Kidney (tissue), 14 donors: ENCODE results near the gene RAD18. TPM values are rescaled to one million over a fixed set of nuclear protein-coding genes. Genes with fewer than 3 reads are reported as not detected.
A peak's percentile ranks its signal among the peaks of the same experiment; 100 is the strongest.

Experiments
- DNase-seq, 5 donors: peaks; one replicate each; pipeline ENCODE4 v3.0.0-alpha.2; 2013 to 2020
- FAIRE-seq: peaks from 2 replicates; lab custom pipeline; 2012; peaks lifted over from hg19 to GRCh38; lab: Jason Lieb, UNC
- H3K27ac ChIP-seq, 2 donors: one replicate each; pipeline ENCODE4 v1.7.0; 2013; ENCODE audit warnings: low read depth in 2 of 2, low read length in 2 of 2, inconsistent platforms in 1 of 2
- H3K27me3 ChIP-seq: one replicate; pipeline ENCODE4 v1.7.1; 2013; ENCODE audit warnings: low read length, inconsistent platforms; ENCODE audit not compliant: control insufficient read depth, insufficient read depth
- H3K36me3 ChIP-seq, 3 donors: one replicate each; pipeline versions ENCODE4 v1.7.0 to v1.7.1; 2013; ENCODE audit warnings: low read length in 3 of 3, control low read depth in 1 of 3, inconsistent platforms in 1 of 3; ENCODE audit not compliant: insufficient read depth in 3 of 3, control insufficient read depth in 2 of 3
- H3K4me1 ChIP-seq, 3 donors: one replicate each; pipeline versions ENCODE4 v1.7.0 to v1.7.1; 2013; ENCODE audit warnings: low read length in 3 of 3, inconsistent platforms in 1 of 3, low read depth in 1 of 3; ENCODE audit not compliant: control insufficient read depth in 2 of 3, insufficient read depth in 2 of 3
- H3K4me3 ChIP-seq, 3 donors: one replicate each; pipeline versions ENCODE4 v1.7.0 to v1.8.1; 2013; ENCODE audit warnings: low read length in 3 of 3, control low read depth in 1 of 3, inconsistent platforms in 1 of 3
- H3K9ac ChIP-seq, 3 donors: one replicate each; pipeline versions ENCODE4 v1.7.0 to v1.7.1; 2013; ENCODE audit warnings: low read length in 3 of 3, control low read depth in 1 of 3, inconsistent platforms in 1 of 3
- H3K9me3 ChIP-seq, 3 donors: one replicate each; pipeline versions ENCODE4 v1.7.0 to v1.7.1; 2013; ENCODE audit warnings: low read length in 3 of 3, control low read depth in 1 of 3, inconsistent platforms in 1 of 3; ENCODE audit not compliant: control insufficient read depth in 2 of 3, insufficient read depth in 1 of 3
- CTCF ChIP-seq: IDR thresholded peaks from 3 replicates; pipeline ENCODE4 v1.5.1; 2012; ENCODE audit warnings: mild to moderate bottlenecking, moderate library complexity, borderline replicate concordance; ENCODE audit not compliant: insufficient read depth; ENCODE audit errors: extremely low read depth
- intact Hi-C: fragments of 100-400 bp; cut with DNase I; formaldehyde crosslinking; loops from one replicate; pipeline ENCODE4 v1.11.1; 2022
- polyA plus RNA-seq: library from polyadenylated mRNA; stranded (reverse); fragments of 350-450 nt; fragmentation: Illumina TruSeq; extraction: RNeasy Lipid Tissue Mini Kit (QIAGEN cat#74804); gene quantifications from one replicate; pipeline ENCODE4 v1.2.3, GENCODE V29; 2014; ENCODE audit warnings: low read depth, low replicate concordance; ENCODE audit not compliant: insufficient read depth
- total RNA-seq: library from RNA; stranded (reverse); fragmentation: NEBNext Ultra II Directional; extraction: Animal tissue kit (Norgen Biotek cat#: 25700); gene quantifications from one replicate; pipeline ENCODE4 v1.2.1, GENCODE V29; 2021
- donor health status: control.
- donor health status: control.
- donor health status: control.
- donor health status: control.
- donor health status: control.
- donor health status: DM: yes; HTN: yes; CAD: no.
- donor health status: Normal renal cell carcinoma (clear cell type).

Gene RAD18
- total and polyA plus RNA-seq, 2 donors from 2014 or later: 3.1 to 8.0 TPM

GRCh38 chr3:8981296-8981695, 18.0 kb upstream of the RAD18 start:
- no peak overlapping the region for H3K4me3 ChIP-seq
- no peak for FAIRE-seq
- no peak for TF ChIP-seq CTCF
- intact Hi-C loops: no loop called here
- peak in 1 of 5 donors; percentile 7 for DNase-seq
- H3K36me3 ChIP-seq: no peaks in the 10 kb centered on the region
- H3K4me1 ChIP-seq: no peaks in the 10 kb centered on the region
- no peaks in the 10 kb centered on the region for H3K27me3 ChIP-seq
- H3K9ac ChIP-seq: no peak overlapping the region
- no peak overlapping the region for H3K27ac ChIP-seq
- no peaks in the 10 kb centered on the region for H3K9me3 ChIP-seq

- FAIRE-seq (no peak), DNase-seq (peak in 1 of 5 donors; percentile 8)
- intact Hi-C loops: no loop called here
- H3K9me3 ChIP-seq: no peaks in the 10 kb centered on the region
- no peak overlapping the region for H3K27ac ChIP-seq
- H3K9ac ChIP-seq: no peak overlapping the region
- H3K27me3 ChIP-seq: no peaks in the 10 kb centered on the region
- no peak for TF ChIP-seq CTCF
- H3K4me1 ChIP-seq: no peaks in the 10 kb centered on the region
- no peaks in the 10 kb centered on the region for H3K36me3 ChIP-seq
- no peak overlapping the region for H3K4me3 ChIP-seq
Observed at GRCh38 chr3:8980756-8981257, 17.5 kb upstream of the RAD18 start.

GRCh38 chr3:8979262-8979661, 16.0 kb upstream of the RAD18 start:
- H3K36me3 ChIP-seq: no peaks in the 10 kb centered on the region
- intact Hi-C loops: no loop called here
- no peaks in the 10 kb centered on the region for H3K4me1 ChIP-seq
- no peak overlapping the region for H3K27ac ChIP-seq
- FAIRE-seq (no peak), DNase-seq (no peak)
- H3K9me3 ChIP-seq: no peaks in the 10 kb centered on the region
- no peak overlapping the region for H3K4me3 ChIP-seq
- no peak for TF ChIP-seq CTCF
- no peaks in the 10 kb centered on the region for H3K27me3 ChIP-seq
- H3K9ac ChIP-seq: no peak overlapping the region

- no peak for FAIRE-seq
- DNase-seq: peak in 1 of 5 donors; percentile 2
Observed at GRCh38 chr3:8978551-8978950, 15.3 kb upstream of the RAD18 start.

More at GRCh38 chr3:8978551-8978950, 15.3 kb upstream of the RAD18 start:
- no peaks in the 10 kb centered on the region for H3K9me3 ChIP-seq
- no peak for TF ChIP-seq CTCF
- H3K36me3 ChIP-seq: no peaks in the 10 kb centered on the region
- H3K9ac ChIP-seq: no peak overlapping the region
- H3K27ac ChIP-seq: no peak overlapping the region
- no peak overlapping the region for H3K4me3 ChIP-seq
- H3K4me1 ChIP-seq: no peaks in the 10 kb centered on the region
- no peaks in the 10 kb centered on the region for H3K27me3 ChIP-seq
- intact Hi-C loops: no loop called here
